T-helper 2 cell (primary cell): ENCODE results near the gene ACCSL.

Experiments
- DNase-seq, 5 experiments: peaks; one replicate each; pipeline versions ENCODE4 v3.0.0 to v3.0.0-alpha.2; 2012 to 2022

ACCSL gene

DNA sequence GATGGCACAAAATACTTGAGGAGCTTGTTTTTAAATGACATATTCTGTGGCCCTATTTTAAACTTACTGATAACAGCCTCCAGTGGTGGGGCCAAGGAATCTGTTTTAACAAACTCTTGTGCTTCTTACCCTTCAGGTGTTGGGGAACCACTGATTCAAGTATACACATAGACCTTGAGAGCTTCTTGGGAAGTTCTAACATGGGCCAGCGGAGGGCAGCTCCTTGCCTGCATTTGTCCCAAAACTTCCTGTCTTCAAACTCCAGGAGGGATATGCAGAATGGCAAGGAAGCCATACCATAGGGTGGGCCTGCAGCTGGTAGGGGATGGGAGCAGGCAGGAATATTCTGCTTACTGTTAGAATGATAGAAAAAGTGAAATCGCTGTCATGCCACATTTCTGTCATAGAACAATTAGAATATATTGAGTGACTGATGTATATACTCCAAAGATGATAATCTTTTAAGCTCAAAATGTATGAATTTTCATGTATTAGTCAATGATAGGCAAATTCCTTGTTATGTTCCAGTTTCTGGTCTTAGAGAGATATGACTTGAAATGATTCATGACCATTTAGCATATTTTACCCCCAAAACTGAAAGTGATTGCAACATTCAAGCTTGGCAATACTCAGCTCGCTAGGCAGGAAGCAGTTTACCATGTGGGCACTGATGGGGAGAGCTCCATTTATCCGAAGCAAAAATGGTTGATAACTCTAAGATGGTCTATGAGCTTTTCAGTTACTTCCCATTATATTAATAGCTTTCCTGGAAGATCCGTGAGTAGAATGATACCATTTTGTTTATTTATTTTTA is 56.9 kb downstream of the ACCSL start:
- DNase-seq: no peak

DNA sequence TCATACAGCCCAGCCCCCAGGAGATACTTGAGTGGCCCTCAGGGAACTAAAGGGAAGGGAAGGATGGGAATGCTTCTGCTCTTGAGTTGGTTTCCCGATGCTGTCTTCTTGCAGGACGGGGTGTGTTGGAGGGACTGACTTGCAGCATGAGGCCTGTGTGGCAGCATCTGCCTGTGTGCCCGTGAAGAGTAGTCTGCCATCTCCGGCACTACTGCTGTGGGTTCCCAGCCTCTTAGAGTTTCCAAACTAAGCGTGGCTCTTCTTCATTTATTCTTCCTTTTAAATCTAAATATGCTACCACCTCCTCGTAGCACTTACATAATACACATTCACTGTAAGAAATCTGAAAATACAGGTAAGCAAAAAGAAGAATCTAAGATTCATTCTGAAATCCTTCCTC is 60.5 kb downstream of the ACCSL start:
- no peak for DNase-seq
